GM12878 (cell line): ENCODE results near the gene FKBP11. TPM values are rescaled to one million over a fixed set of nuclear protein-coding genes. Genes with fewer than 3 reads are reported as not detected.
A peak's percentile ranks its signal among the peaks of the same experiment; 100 is the strongest.

Source experiments
- CBX3 ChIP-seq: fragments of 200-600 bp; sonication (generic); IDR thresholded peaks from 2 replicates; pipeline ENCODE4 v1.6.1; 2016; ENCODE audit warnings: low read depth, borderline replicate concordance
- CHD2 ChIP-seq: IDR thresholded peaks from 2 replicates; pipeline ENCODE4 v1.6.1; 2011; ENCODE audit warnings: low read depth, low read length, improper control_type of control experiment, borderline replicate concordance
- CREM ChIP-seq: IDR thresholded peaks from 2 replicates; pipeline ENCODE4 v1.6.1; 2014; ENCODE audit warnings: antibody characterized with exemption, low read depth
- EGR1 ChIP-seq, 2 experiments: IDR thresholded peaks; 1 replicate in 1 of 2; 2 replicates in 1 of 2; pipeline ENCODE4 v1.6.1; 2011 to 2012; ENCODE audit warnings: low read depth in 2 of 2, low read length in 2 of 2, borderline replicate concordance in 1 of 2, mild to moderate bottlenecking in 1 of 2, moderate library complexity in 1 of 2
- EP300 ChIP-seq, 2 experiments: fragments of 150-350 bp in 1 of 2; IDR thresholded peaks; 2 replicates each; pipeline ENCODE4 v1.6.1; 2011 to 2012; ENCODE audit warnings: low read depth in 2 of 2, low read length in 2 of 2, borderline replicate concordance in 1 of 2, improper control_type of control experiment in 1 of 2, inconsistent platforms in 1 of 2; ENCODE audit not compliant: control insufficient read depth in 1 of 2
- ESRRA ChIP-seq: IDR thresholded peaks from 2 replicates; pipeline ENCODE4 v1.6.1; 2012; ENCODE audit warnings: mild to moderate bottlenecking, low read length, improper control_type of control experiment
- IKZF1 ChIP-seq: fragments of 450-650 bp; conservative IDR thresholded peaks from 2 replicates; pipeline ENCODE4 v1.6.1; 2017; ENCODE audit warnings: antibody characterized with exemption, mild to moderate bottlenecking
- IRF4 ChIP-seq: IDR thresholded peaks from 2 replicates; pipeline ENCODE4 v1.6.1; 2011; ENCODE audit warnings: low read depth, low read length
- JUNB ChIP-seq: IDR thresholded peaks from 2 replicates; pipeline ENCODE4 v1.6.1; 2016; ENCODE audit warnings: antibody characterized with exemption, mild to moderate bottlenecking
- KLF5 ChIP-seq: fragments of 450-650 bp; IDR thresholded peaks from 2 replicates; pipeline ENCODE4 v1.6.1; 2014; ENCODE audit warnings: mild to moderate bottlenecking; ENCODE audit not compliant: partially characterized antibody
- MEF2A ChIP-seq: IDR thresholded peaks from 2 replicates; pipeline ENCODE4 v1.6.1; 2011; ENCODE audit warnings: low read depth, mild to moderate bottlenecking, low read length, moderate library complexity; ENCODE audit not compliant: insufficient read depth
- NR2F1 ChIP-seq: fragments of 450-650 bp; conservative IDR thresholded peaks from 2 replicates; pipeline ENCODE4 v1.6.1; 2017; ENCODE audit warnings: mild to moderate bottlenecking
- NRF1 ChIP-seq: conservative IDR thresholded peaks from 2 replicates; pipeline ENCODE4 v1.6.1; 2011; ENCODE audit warnings: mild to moderate bottlenecking, low read depth, low read length, improper control_type of control experiment
- PAX8 ChIP-seq: fragments of 450-650 bp; IDR thresholded peaks from 2 replicates; pipeline ENCODE4 v1.6.1; 2017; ENCODE audit warnings: mild to moderate bottlenecking, moderate library complexity
- POLR2A ChIP-seq: IDR thresholded peaks from 2 replicates; pipeline ENCODE4 v1.6.1; 2011; ENCODE audit warnings: low read depth, mild to moderate bottlenecking, low read length
- POU2F2 ChIP-seq: IDR thresholded peaks from 3 replicates; pipeline ENCODE4 v1.6.1; 2011; ENCODE audit warnings: low read depth, mild to moderate bottlenecking, low read length, borderline replicate concordance
- SMC3 ChIP-seq: IDR thresholded peaks from 2 replicates; pipeline ENCODE4 v1.6.1; 2011; ENCODE audit warnings: low read length, improper control_type of control experiment, borderline replicate concordance
- SREBF1 ChIP-seq: IDR thresholded peaks from 2 replicates; pipeline ENCODE4 v1.6.1; 2012; ENCODE audit warnings: mild to moderate bottlenecking, low read length
- SREBF2 ChIP-seq: IDR thresholded peaks from 2 replicates; pipeline ENCODE4 v1.6.1; 2012; ENCODE audit warnings: mild to moderate bottlenecking, low read length
- ZNF24 ChIP-seq: fragments of 450-650 bp; IDR thresholded peaks from 2 replicates; pipeline ENCODE4 v1.6.1; 2017; ENCODE audit warnings: antibody characterized with exemption, mild to moderate bottlenecking
- polyA plus RNA-seq, 11 experiments: library from polyadenylated mRNA; depleted of rRNA in 4 of 11; unstranded in 6 of 11; stranded (reverse) in 5 of 11; fragments of >200 nt; fragmentation: Nextera tagmentation in 4 of 11; fragmentation: Illumina TruSeq in 1 of 11; extraction: Ambion mirVana in 4 of 11; extraction: Trizol in 1 of 11; gene quantifications; 1 replicate in 1 of 11; 2 replicates in 10 of 11; pipeline versions ENCODE4 v1.2.1 to v1.2.3, GENCODE V29; 2011 to 2016; ENCODE audit warnings: inconsistent platforms in 2 of 11, missing spikeins in 2 of 11, low read depth in 1 of 11
- total RNA-seq, 4 experiments: library from RNA; depleted of rRNA in 3 of 4; stranded (reverse); fragments of >200 nt in 3 of 4; fragmentation: Illumina TruSeq in 1 of 4; extraction: Trizol in 1 of 4; gene quantifications; 2 replicates each; pipeline versions ENCODE4 v1.2.1 to v1.2.3, GENCODE V29; 2013 to 2021
- TF ChIP-seq, protein P1 (sequence below): fragments of 450-650 bp; IDR thresholded peaks from 2 replicates; pipeline ENCODE4 v1.6.1; 2014; ENCODE audit warnings: mild to moderate bottlenecking
- TF ChIP-seq, protein P2 (sequence below): fragments of 450-650 bp; IDR thresholded peaks from 2 replicates; pipeline ENCODE4 v1.6.1; 2016; ENCODE audit warnings: mild to moderate bottlenecking
- TF ChIP-seq, protein P3 (sequence below): fragments of 450-650 bp; IDR thresholded peaks from 2 replicates; pipeline ENCODE4 v1.6.1; 2018; ENCODE audit warnings: mild to moderate bottlenecking, low read depth, moderate library complexity; ENCODE audit not compliant: partially characterized antibody

FKBP11 gene
- total and polyA plus RNA-seq, 10 of the 15 experiments (the other 5 are each of a cell fraction or from before 2014, with no cell fraction given) = 25.0 to 135 (median 56.5) TPM

DNA sequence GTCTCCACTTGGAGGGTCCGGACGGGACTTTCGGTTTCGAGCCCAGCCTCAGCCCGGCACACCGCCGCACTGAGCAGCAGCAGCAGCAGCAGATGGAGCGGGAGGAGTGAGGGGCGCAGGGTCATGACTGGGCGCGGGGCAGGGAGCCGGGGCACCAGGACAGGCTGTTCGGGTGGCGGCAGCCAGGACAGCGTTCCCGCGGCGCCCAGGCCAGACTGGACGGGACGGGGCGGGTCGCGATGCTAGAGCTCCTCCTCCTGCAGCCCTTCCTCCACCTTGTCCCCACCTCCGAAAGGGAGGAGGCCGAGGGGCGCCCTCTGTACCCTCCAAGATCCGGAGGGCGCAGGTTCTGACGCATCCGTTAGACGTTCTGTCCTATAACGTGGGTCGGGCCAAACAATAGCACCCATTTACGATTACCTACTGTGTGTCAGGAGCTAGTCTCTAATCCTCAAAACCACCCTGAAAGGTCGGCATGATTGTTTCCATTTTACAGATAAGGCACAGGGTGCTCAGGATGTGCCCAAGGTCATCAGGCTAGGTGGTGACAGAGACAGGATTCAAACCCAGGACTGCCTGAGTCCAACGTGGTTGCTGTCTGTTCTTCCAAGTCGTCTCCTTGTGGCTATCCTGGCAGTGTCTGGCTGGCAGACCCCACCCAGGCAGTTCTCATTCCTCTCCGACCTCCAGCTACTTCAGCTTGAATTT lies at the start of gene FKBP11 (continued):
- TF ChIP-seq, protein P1, sequence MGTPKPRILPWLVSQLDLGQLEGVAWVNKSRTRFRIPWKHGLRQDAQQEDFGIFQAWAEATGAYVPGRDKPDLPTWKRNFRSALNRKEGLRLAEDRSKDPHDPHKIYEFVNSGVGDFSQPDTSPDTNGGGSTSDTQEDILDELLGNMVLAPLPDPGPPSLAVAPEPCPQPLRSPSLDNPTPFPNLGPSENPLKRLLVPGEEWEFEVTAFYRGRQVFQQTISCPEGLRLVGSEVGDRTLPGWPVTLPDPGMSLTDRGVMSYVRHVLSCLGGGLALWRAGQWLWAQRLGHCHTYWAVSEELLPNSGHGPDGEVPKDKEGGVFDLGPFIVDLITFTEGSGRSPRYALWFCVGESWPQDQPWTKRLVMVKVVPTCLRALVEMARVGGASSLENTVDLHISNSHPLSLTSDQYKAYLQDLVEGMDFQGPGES = no peak
- TF ChIP-seq POLR2A (peak; percentile 98), ESRRA (peak; percentile 83; the same call in 1 of the 2 replicates), SREBF1 (no peak), JUNB (no peak), SREBF2 (no peak), CBX3 (no peak), IKZF1 (peak; percentile 46), CHD2 (peak; percentile 53; the same call in 1 of the 2 replicates), ZNF24 (no peak), PAX8 (no peak), EP300 (IDR thresholded peaks at IDR 0.05; ENCODE audit: borderline replicate concordance in 1 of 2, control insufficient read depth in 1 of 2, low read depth in 2 of 2, low read length in 2 of 2) (no peak), SMC3 (no peak), KLF5 (peak; percentile 29), CREM (no peak), NRF1 (no peak), MEF2A (no peak), POU2F2 (peak; percentile 10; the same call in 1 of the 3 replicates), NR2F1 (peak; percentile 52), EGR1 (IDR thresholded peaks at IDR 0.05; ENCODE audit: borderline replicate concordance in 1 of 2, low read depth in 2 of 2, low read length in 2 of 2) (no peak), IRF4 (no peak)
- TF ChIP-seq, protein P2, sequence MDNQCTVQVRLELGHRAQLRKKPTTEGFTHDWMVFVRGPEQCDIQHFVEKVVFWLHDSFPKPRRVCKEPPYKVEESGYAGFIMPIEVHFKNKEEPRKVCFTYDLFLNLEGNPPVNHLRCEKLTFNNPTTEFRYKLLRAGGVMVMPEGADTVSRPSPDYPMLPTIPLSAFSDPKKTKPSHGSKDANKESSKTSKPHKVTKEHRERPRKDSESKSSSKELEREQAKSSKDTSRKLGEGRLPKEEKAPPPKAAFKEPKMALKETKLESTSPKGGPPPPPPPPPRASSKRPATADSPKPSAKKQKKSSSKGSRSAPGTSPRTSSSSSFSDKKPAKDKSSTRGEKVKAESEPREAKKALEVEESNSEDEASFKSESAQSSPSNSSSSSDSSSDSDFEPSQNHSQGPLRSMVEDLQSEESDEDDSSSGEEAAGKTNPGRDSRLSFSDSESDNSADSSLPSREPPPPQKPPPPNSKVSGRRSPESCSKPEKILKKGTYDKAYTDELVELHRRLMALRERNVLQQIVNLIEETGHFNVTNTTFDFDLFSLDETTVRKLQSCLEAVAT = no peak
- TF ChIP-seq, protein P3, sequence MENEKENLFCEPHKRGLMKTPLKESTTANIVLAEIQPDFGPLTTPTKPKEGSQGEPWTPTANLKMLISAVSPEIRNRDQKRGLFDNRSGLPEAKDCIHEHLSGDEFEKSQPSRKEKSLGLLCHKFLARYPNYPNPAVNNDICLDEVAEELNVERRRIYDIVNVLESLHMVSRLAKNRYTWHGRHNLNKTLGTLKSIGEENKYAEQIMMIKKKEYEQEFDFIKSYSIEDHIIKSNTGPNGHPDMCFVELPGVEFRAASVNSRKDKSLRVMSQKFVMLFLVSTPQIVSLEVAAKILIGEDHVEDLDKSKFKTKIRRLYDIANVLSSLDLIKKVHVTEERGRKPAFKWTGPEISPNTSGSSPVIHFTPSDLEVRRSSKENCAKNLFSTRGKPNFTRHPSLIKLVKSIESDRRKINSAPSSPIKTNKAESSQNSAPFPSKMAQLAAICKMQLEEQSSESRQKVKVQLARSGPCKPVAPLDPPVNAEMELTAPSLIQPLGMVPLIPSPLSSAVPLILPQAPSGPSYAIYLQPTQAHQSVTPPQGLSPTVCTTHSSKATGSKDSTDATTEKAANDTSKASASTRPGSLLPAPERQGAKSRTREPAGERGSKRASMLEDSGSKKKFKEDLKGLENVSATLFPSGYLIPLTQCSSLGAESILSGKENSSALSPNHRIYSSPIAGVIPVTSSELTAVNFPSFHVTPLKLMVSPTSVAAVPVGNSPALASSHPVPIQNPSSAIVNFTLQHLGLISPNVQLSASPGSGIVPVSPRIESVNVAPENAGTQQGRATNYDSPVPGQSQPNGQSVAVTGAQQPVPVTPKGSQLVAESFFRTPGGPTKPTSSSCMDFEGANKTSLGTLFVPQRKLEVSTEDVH = no peak
